CD14-positive monocyte (primary cell): ENCODE measurements around the gene EGLN3. TPM values are rescaled to one million over a fixed set of nuclear protein-coding genes. Genes with fewer than 3 reads are reported as not detected.

Experiments used
- DNase-seq, 3 donors: peaks; one replicate each; pipeline ENCODE4 v3.0.0-alpha.2; 2011 to 2022
- H2AFZ ChIP-seq: 2 replicates; pipeline ENCODE4 v1.6.0; 2012; ENCODE audit warnings: mild to moderate bottlenecking, low read depth, low read length, inconsistent platforms; ENCODE audit not compliant: insufficient read depth, poor library complexity, severe bottlenecking
- H3K27ac ChIP-seq, 2 donors: 1 replicate in 1 of 2; 2 replicates in 1 of 2; pipeline ENCODE4 v1.5.1; 2012 to 2013; ENCODE audit warnings: low read length in 2 of 2, control low read depth in 1 of 2, inconsistent platforms in 1 of 2, low read depth in 1 of 2, mild to moderate bottlenecking in 1 of 2
- H3K27me3 ChIP-seq, 2 donors: one replicate each; pipeline versions ENCODE4 v1.6.0 to v1.6.1; 2011 to 2013; ENCODE audit warnings: low read length in 2 of 2; ENCODE audit not compliant: control insufficient read depth in 2 of 2, insufficient read depth in 2 of 2
- H3K36me3 ChIP-seq, 2 donors: replicated peaks in 1 of 2; 1 replicate in 1 of 2; 2 replicates in 1 of 2; pipeline versions ENCODE4 v1.5.1 to v1.6.1; 2012 to 2013; ENCODE audit warnings: low read length in 2 of 2, control low read depth in 1 of 2, inconsistent platforms in 1 of 2, mild to moderate bottlenecking in 1 of 2; ENCODE audit not compliant: insufficient read depth in 2 of 2, control insufficient read depth in 1 of 2
- H3K4me1 ChIP-seq, 2 donors: 1 replicate in 1 of 2; 2 replicates in 1 of 2; pipeline versions ENCODE4 v1.5.1 to v1.6.1; 2012 to 2013; ENCODE audit warnings: low read length in 2 of 2, control low read depth in 1 of 2, inconsistent platforms in 1 of 2, mild to moderate bottlenecking in 1 of 2, moderate library complexity in 1 of 2; ENCODE audit not compliant: insufficient read depth in 2 of 2, control insufficient read depth in 1 of 2
- H3K4me2 ChIP-seq: replicated peaks from 2 replicates; pipeline ENCODE3; 2012; ENCODE audit warnings: low read length, moderate library complexity, mild to moderate bottlenecking; ENCODE audit not compliant: poor library complexity, severe bottlenecking; ENCODE audit errors: extremely low read depth
- H3K4me3 ChIP-seq, 3 experiments: fragments of 200-600 bp in 1 of 3; sonication (generic) in 1 of 3; replicated peaks in 1 of 3; 1 replicate in 2 of 3; 2 replicates in 1 of 3; pipeline ENCODE4 v1.5.1; 2011 to 2013; ENCODE audit warnings: low read length in 3 of 3, mild to moderate bottlenecking in 3 of 3, control low read depth in 2 of 3, low read depth in 2 of 3, inconsistent platforms in 1 of 3, moderate library complexity in 1 of 3
- H3K79me2 ChIP-seq: 2 replicates; pipeline ENCODE4 v1.6.0; 2012; ENCODE audit warnings: mild to moderate bottlenecking, control low read depth, inconsistent platforms, low read length, moderate library complexity; ENCODE audit not compliant: insufficient read depth
- H3K9ac ChIP-seq: 2 replicates; pipeline ENCODE4 v1.6.0; 2017; ENCODE audit warnings: low read length, mild to moderate bottlenecking; ENCODE audit not compliant: insufficient read depth, poor library complexity, severe bottlenecking
- H3K9me3 ChIP-seq, 2 donors: replicated peaks in 1 of 2; 1 replicate in 1 of 2; 2 replicates in 1 of 2; pipeline versions ENCODE4 v1.5.1 to v1.6.1; 2012 to 2013; ENCODE audit warnings: low read length in 2 of 2, control low read depth in 1 of 2; ENCODE audit not compliant: control insufficient read depth in 1 of 2, insufficient read depth in 1 of 2
- H4K20me1 ChIP-seq: 2 replicates; pipeline ENCODE4 v1.6.0; 2012; ENCODE audit warnings: mild to moderate bottlenecking, low read length, control low read depth, moderate library complexity; ENCODE audit not compliant: insufficient read depth
- H3K27ac Mint-ChIP-seq, 7 donors: one replicate each; pipeline ENCODE4 v1.8.0; 2020; ENCODE audit warnings: mild to moderate bottlenecking in 7 of 7, mixed read lengths in 7 of 7, moderate library complexity in 6 of 7, inconsistent platforms in 2 of 7
- H3K27me3 Mint-ChIP-seq, 3 donors: one replicate each; pipeline ENCODE4 v1.8.0; 2021 to 2022; ENCODE audit warnings: low read depth in 3 of 3, mild to moderate bottlenecking in 3 of 3, mixed read lengths in 3 of 3, moderate library complexity in 3 of 3, inconsistent platforms in 1 of 3
- H3K36me3 Mint-ChIP-seq, 2 donors: one replicate each; pipeline ENCODE4 v1.8.0; 2020; ENCODE audit warnings: mixed read lengths in 2 of 2, inconsistent platforms in 1 of 2, mild to moderate bottlenecking in 1 of 2
- H3K4me1 Mint-ChIP-seq: one replicate; pipeline ENCODE4 v1.8.0; 2020; ENCODE audit warnings: mild to moderate bottlenecking, mixed read lengths
- H3K4me3 Mint-ChIP-seq, 2 donors: one replicate each; pipeline ENCODE4 v1.8.0; 2020; ENCODE audit warnings: mild to moderate bottlenecking in 2 of 2, mixed read lengths in 2 of 2, moderate library complexity in 1 of 2
- H3K9me3 Mint-ChIP-seq, 7 donors: one replicate each; pipeline ENCODE4 v1.8.0; 2020 to 2022; ENCODE audit warnings: mixed read lengths in 7 of 7, mild to moderate bottlenecking in 6 of 7, moderate library complexity in 6 of 7, inconsistent platforms in 2 of 7
- WGBS: methylation state at CpG from one replicate; pipeline ENCODE4 v1.1.5; 2013; ENCODE audit warnings: missing lambda C conversion rate; ENCODE audit not compliant: insufficient coverage; 5-methylcytosine and 5-hydroxymethylcytosine counted together
- intact Hi-C, 2 donors: fragments of 100-400 bp; cut with micrococcal nuclease; formaldehyde crosslinking; loops; one replicate each; pipeline versions ENCODE4 v1.15.0 to v1.15.1; 2023
- polyA plus RNA-seq, 3 donors: library from polyadenylated mRNA; depleted of rRNA in 1 of 3; unstranded in 2 of 3; stranded (reverse) in 1 of 3; fragments of 300-500 nt in 2 of 3; fragments of >200 nt in 1 of 3; fragmentation: Illumina TruSeq in 2 of 3; gene quantifications; 1 replicate in 2 of 3; 2 replicates in 1 of 3; pipeline ENCODE4 v1.2.3, GENCODE V29; 2012 to 2021
- TF ChIP-seq, protein P1 (sequence below): fragments of 200-600 bp; IDR thresholded peaks from one replicate; pipeline ENCODE4 v1.8.0; 2022; ENCODE audit warnings: antibody characterized with exemption, mild to moderate bottlenecking

Gene EGLN3
- polyA plus RNA-seq, 3 donors, result 0.03 to 0.06 TPM; not detected in 1

DNA sequence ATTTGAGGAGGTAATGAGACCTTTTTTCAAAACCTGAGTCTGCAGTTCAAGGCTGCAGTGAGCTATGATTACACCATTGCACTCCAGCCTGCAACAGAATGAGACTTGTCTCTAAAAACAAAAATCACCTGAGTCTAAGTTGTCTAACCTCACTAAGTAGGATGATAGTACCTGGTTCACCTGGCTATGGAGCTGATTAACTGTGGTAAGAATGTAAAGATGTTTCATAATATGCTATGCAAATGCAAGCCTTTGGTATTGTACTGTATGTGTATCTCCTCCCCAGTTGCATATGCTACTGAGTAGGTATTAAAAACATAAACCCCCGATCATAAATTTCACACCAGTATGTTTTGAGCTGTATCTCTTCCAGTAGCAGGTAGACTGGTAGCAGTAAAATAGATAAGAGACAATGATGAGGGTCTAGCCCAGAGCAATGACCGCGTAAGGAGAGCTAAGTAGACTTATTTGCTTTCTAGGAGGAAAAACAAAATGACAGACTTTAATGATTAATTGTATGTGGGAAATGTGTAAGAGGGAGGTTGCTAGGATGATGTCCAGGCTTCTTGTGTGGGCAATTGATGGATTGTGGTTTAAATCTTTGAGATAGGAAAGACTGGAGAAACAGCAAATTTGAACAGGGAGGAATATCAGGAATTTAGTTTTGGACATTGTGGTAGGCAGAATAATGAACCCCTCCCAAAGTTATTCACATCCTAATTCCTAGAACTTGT lies 41.6 kb upstream of the EGLN3 start:
- H3K4me3 ChIP-seq, result no peak overlapping the region
- no peaks in the 10 kb centered on the region for H3K27me3 ChIP-seq
- no peak overlapping the region for H2AFZ ChIP-seq
- TF ChIP-seq, protein P1, sequence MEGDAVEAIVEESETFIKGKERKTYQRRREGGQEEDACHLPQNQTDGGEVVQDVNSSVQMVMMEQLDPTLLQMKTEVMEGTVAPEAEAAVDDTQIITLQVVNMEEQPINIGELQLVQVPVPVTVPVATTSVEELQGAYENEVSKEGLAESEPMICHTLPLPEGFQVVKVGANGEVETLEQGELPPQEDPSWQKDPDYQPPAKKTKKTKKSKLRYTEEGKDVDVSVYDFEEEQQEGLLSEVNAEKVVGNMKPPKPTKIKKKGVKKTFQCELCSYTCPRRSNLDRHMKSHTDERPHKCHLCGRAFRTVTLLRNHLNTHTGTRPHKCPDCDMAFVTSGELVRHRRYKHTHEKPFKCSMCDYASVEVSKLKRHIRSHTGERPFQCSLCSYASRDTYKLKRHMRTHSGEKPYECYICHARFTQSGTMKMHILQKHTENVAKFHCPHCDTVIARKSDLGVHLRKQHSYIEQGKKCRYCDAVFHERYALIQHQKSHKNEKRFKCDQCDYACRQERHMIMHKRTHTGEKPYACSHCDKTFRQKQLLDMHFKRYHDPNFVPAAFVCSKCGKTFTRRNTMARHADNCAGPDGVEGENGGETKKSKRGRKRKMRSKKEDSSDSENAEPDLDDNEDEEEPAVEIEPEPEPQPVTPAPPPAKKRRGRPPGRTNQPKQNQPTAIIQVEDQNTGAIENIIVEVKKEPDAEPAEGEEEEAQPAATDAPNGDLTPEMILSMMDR, result no peak
- WGBS, result 100% methylated on average over 2 of the region's 3 CpGs
- peaks cover 0 to 3% (median 2%) of the 10 kb centered on the region in 3 donors for H3K27me3 Mint-ChIP-seq
- H3K4me3 Mint-ChIP-seq, result no peak overlapping the region
- no peaks in the 10 kb centered on the region for H3K4me1 ChIP-seq
- no peaks in the 10 kb centered on the region for H3K36me3 Mint-ChIP-seq
- no peak overlapping the region for H3K27ac Mint-ChIP-seq
- no peak overlapping the region for H3K9ac ChIP-seq
- H4K20me1 ChIP-seq, result no peaks in the 10 kb centered on the region
- H3K36me3 ChIP-seq, result no peaks in the 10 kb centered on the region
- no peak overlapping the region for H3K27ac ChIP-seq
- no peak for DNase-seq
- H3K9me3 Mint-ChIP-seq, result no peaks in the 10 kb centered on the region
- intact Hi-C loops, result no loop called here
- no peaks in the 10 kb centered on the region for H3K9me3 ChIP-seq
- H3K4me1 Mint-ChIP-seq, result no peaks in the 10 kb centered on the region
- H3K79me2 ChIP-seq, result no peaks in the 10 kb centered on the region
- no peak overlapping the region for H3K4me2 ChIP-seq

- intact Hi-C loops, result no loop called here
These were observed 39.9 kb upstream of the EGLN3 start for GRCh38 chr14:33990790-33991189.

More at GRCh38 chr14:33990790-33991189, 39.9 kb upstream of the EGLN3 start:
- Histone ChIP-seq H3K36me3 (no peaks in the 10 kb centered on the region), H3K4me1 (no peaks in the 10 kb centered on the region), H3K9ac (no peak overlapping the region), H3K4me2 (no peak overlapping the region), H3K9me3 (peaks cover 0 to under 1% of the 10 kb centered on the region in 2 donors), H3K4me3 (no peak overlapping the region), H3K27ac (no peak overlapping the region), H2AFZ (no peak overlapping the region), H3K79me2 (no peaks in the 10 kb centered on the region), H3K27me3 (no peaks in the 10 kb centered on the region), H4K20me1 (no peaks in the 10 kb centered on the region)
- H3K27me3 Mint-ChIP-seq, result peaks cover 0 to 3% (median 2%) of the 10 kb centered on the region in 3 donors
- DNase-seq, result no peak
- peaks cover 0 to 5% (median 0%) of the 10 kb centered on the region in 7 donors for H3K9me3 Mint-ChIP-seq
- TF ChIP-seq, protein P1, result no peak
- H3K36me3 Mint-ChIP-seq, result no peaks in the 10 kb centered on the region
- no peak overlapping the region for H3K27ac Mint-ChIP-seq
- H3K4me3 Mint-ChIP-seq, result no peak overlapping the region
- WGBS, result no CpG with 5 or more reads among the region's 1 CpG
- no peaks in the 10 kb centered on the region for H3K4me1 Mint-ChIP-seq
